Caco-2 (cell line): Measurements from ENCODE around the gene ENPP7. TPM values are rescaled to one million over a fixed set of nuclear protein-coding genes. Genes with fewer than 3 reads are reported as not detected.

Experiments used
- BruUV-seq: library from RNA; stranded (reverse); fragments of 400-500 nt; replicated peaks from 2 replicates; lab custom pipeline; 2021; lab: Mats Ljungman, UMichigan
- CTCF ChIA-PET: fragments of 300-600 bp; sonication (Branson Sonifier 250); formaldehyde crosslinking; loops from one replicate; lab custom pipeline; 2022; ENCODE audit warnings: antibody characterized with exemption; lab: Charles Lee
- POLR2A ChIA-PET: fragments of 300-600 bp; sonication (Branson Sonifier 250); formaldehyde crosslinking; loops from one replicate; lab custom pipeline; 2022; ENCODE audit warnings: antibody characterized with exemption; lab: Charles Lee
- DNase-seq, 2 experiments: peaks; one replicate each; pipeline versions ENCODE4 v3.0.0 to v3.0.0-alpha.2; 2020 to 2022
- H3K27me3 ChIP-seq: replicated peaks from 2 replicates; pipeline ENCODE4 v1.6.0; 2011; ENCODE audit warnings: low read length; ENCODE audit not compliant: control insufficient read depth, insufficient read depth
- H3K36me3 ChIP-seq: 2 replicates; pipeline ENCODE4 v1.5.1; 2011; ENCODE audit warnings: low read length; ENCODE audit not compliant: control insufficient read depth, insufficient read depth
- H3K4me1 ChIP-seq: fragments of 250-450 bp; sonication (Bioruptor Pico); 2 replicates; pipeline ENCODE4 v1.5.1; 2020; ENCODE audit warnings: mild to moderate bottlenecking
- H3K4me3 ChIP-seq: 2 replicates; pipeline ENCODE4 v1.5.1; 2011; ENCODE audit warnings: low read depth, mild to moderate bottlenecking, control low read depth, low read length
- H3K9me3 ChIP-seq: fragments of 250-450 bp; sonication (Bioruptor Pico); 2 replicates; pipeline ENCODE4 v1.5.1; 2020; ENCODE audit warnings: mild to moderate bottlenecking, moderate library complexity
- H3K27ac Mint-ChIP-seq: one replicate; pipeline ENCODE4 v1.8.0; 2022; ENCODE audit warnings: mixed read lengths; ENCODE audit not compliant: unreplicated experiment
- H3K27me3 Mint-ChIP-seq: one replicate; pipeline ENCODE4 v1.8.0; 2022; ENCODE audit warnings: mixed read lengths; ENCODE audit not compliant: insufficient read depth, unreplicated experiment
- H3K36me3 Mint-ChIP-seq: one replicate; pipeline ENCODE4 v1.8.0; 2022; ENCODE audit warnings: mild to moderate bottlenecking, mixed read lengths; ENCODE audit not compliant: insufficient read depth, unreplicated experiment
- H3K4me1 Mint-ChIP-seq: one replicate; pipeline ENCODE4 v1.8.0; 2022; ENCODE audit warnings: low read depth, mixed read lengths; ENCODE audit not compliant: unreplicated experiment
- H3K4me3 Mint-ChIP-seq: one replicate; pipeline ENCODE4 v1.8.0; 2022; ENCODE audit warnings: mild to moderate bottlenecking, moderate library complexity, mixed read lengths; ENCODE audit not compliant: unreplicated experiment
- H3K9me3 Mint-ChIP-seq: one replicate; pipeline ENCODE4 v1.8.0; 2022; ENCODE audit warnings: mixed read lengths; ENCODE audit not compliant: unreplicated experiment
- intact Hi-C: fragments of 100-400 bp; cut with micrococcal nuclease; formaldehyde crosslinking; loops from one replicate; pipeline ENCODE4 v1.10.0; 2022; ENCODE audit not compliant: unreplicated experiment
- total RNA-seq: library from RNA; stranded (reverse); gene quantifications from 2 replicates; pipeline ENCODE4 v1.2.3, GENCODE V29; 2022
- TF ChIP-seq, protein P1 (sequence below), 2 experiments: fragments of 200-600 bp in 1 of 2; IDR thresholded peaks; 1 replicate in 1 of 2; 2 replicates in 1 of 2; pipeline versions ENCODE4 v1.5.1 to v1.8.0; 2011 to 2022; ENCODE audit warnings: antibody characterized with exemption in 1 of 2, control low read depth in 1 of 2, inconsistent platforms in 1 of 2, low read depth in 1 of 2, low read length in 1 of 2, mild to moderate bottlenecking in 1 of 2, moderate library complexity in 1 of 2; ENCODE audit not compliant: insufficient read depth in 1 of 2, severe bottlenecking in 1 of 2, unreplicated experiment in 1 of 2

ENPP7 gene
- total RNA-seq, 1 experiment from 2014 or later, result 0.34 TPM

GRCh38 chr17:79781012-79781650 lies 50.4 kb downstream of the ENPP7 start:
- TF ChIP-seq, protein P1, sequence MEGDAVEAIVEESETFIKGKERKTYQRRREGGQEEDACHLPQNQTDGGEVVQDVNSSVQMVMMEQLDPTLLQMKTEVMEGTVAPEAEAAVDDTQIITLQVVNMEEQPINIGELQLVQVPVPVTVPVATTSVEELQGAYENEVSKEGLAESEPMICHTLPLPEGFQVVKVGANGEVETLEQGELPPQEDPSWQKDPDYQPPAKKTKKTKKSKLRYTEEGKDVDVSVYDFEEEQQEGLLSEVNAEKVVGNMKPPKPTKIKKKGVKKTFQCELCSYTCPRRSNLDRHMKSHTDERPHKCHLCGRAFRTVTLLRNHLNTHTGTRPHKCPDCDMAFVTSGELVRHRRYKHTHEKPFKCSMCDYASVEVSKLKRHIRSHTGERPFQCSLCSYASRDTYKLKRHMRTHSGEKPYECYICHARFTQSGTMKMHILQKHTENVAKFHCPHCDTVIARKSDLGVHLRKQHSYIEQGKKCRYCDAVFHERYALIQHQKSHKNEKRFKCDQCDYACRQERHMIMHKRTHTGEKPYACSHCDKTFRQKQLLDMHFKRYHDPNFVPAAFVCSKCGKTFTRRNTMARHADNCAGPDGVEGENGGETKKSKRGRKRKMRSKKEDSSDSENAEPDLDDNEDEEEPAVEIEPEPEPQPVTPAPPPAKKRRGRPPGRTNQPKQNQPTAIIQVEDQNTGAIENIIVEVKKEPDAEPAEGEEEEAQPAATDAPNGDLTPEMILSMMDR (IDR thresholded peaks at IDR 0.05; ENCODE audit: insufficient read depth in 1 of 2, low read depth in 1 of 2, low read length in 1 of 2, severe bottlenecking in 1 of 2, unreplicated experiment in 1 of 2), result no peak
- Histone ChIP-seq H3K4me1 (peaks cover 15% of the 10 kb centered on the region), H3K4me3 (no peak overlapping the region), H3K9me3 (no peaks in the 10 kb centered on the region), H3K27me3 (no peaks in the 10 kb centered on the region), H3K36me3 (0 out of 2 replicates have a peak, but pooled peaks cover 1% of the 10 kb centered on the region)
- Mint-ChIP-seq H3K27ac (no peak overlapping the region), H3K4me1 (peaks cover 15% of the 10 kb centered on the region), H3K4me3 (no peak overlapping the region), H3K27me3 (no peaks in the 10 kb centered on the region), H3K36me3 (peaks cover 56% of the 10 kb centered on the region), H3K9me3 (no peaks in the 10 kb centered on the region)
- ChIA-PET CTCF (no interaction called here), POLR2A (no interaction called here)
- no peak for DNase-seq
- intact Hi-C loops, result no loop called here
- BruUV-seq, result no TSS peak

GRCh38 chr17:79781736-79782575 lies 51.2 kb downstream of the ENPP7 start:
- CTCF ChIA-PET, result no interaction called here

GRCh38 chr17:79783891-79784290 lies 53.1 kb downstream of the ENPP7 start:
- CTCF ChIA-PET, result no interaction called here
- Mint-ChIP-seq H3K9me3 (no peaks in the 10 kb centered on the region), H3K36me3 (peaks cover 58% of the 10 kb centered on the region), H3K4me3 (no peak overlapping the region), H3K27ac (no peak overlapping the region), H3K27me3 (no peaks in the 10 kb centered on the region), H3K4me1 (peaks cover 7% of the 10 kb centered on the region)
- peaks cover 8% of the 10 kb centered on the region for H3K4me1 ChIP-seq
- TF ChIP-seq, protein P1 (IDR thresholded peaks at IDR 0.05; ENCODE audit: insufficient read depth in 1 of 2, low read depth in 1 of 2, low read length in 1 of 2, severe bottlenecking in 1 of 2, unreplicated experiment in 1 of 2), result no peak
- H3K4me3 ChIP-seq, result no peak overlapping the region
- 0 out of 2 replicates have a peak, but pooled peaks cover 1% of the 10 kb centered on the region for H3K36me3 ChIP-seq
- H3K27me3 ChIP-seq, result no peaks in the 10 kb centered on the region
- intact Hi-C loops, result no loop called here
- no peak for DNase-seq
- no TSS peak for BruUV-seq
- no peaks in the 10 kb centered on the region for H3K9me3 ChIP-seq
- POLR2A ChIA-PET, result interaction anchor here (1.6 kb wide), 1 partner anchor 13 kb away, joined by 16 read pairs; the partner anchor contains the start of gene CBX8

More at GRCh38 chr17:79781736-79782575, 51.2 kb downstream of the ENPP7 start:
- H3K27me3 Mint-ChIP-seq, result no peaks in the 10 kb centered on the region
- POLR2A ChIA-PET, result no interaction called here
- Histone ChIP-seq H3K4me1 (peaks cover 8% of the 10 kb centered on the region), H3K27me3 (no peaks in the 10 kb centered on the region), H3K36me3 (0 out of 2 replicates have a peak, but pooled peaks cover 1% of the 10 kb centered on the region), H3K4me3 (no peak overlapping the region), H3K9me3 (no peaks in the 10 kb centered on the region)
- intact Hi-C loops, result no loop called here
- H3K4me1 Mint-ChIP-seq, result peaks cover 7% of the 10 kb centered on the region
- no peaks in the 10 kb centered on the region for H3K9me3 Mint-ChIP-seq
- no peak for DNase-seq
- no TSS peak for BruUV-seq
- H3K27ac Mint-ChIP-seq, result no peak overlapping the region
- H3K4me3 Mint-ChIP-seq, result no peak overlapping the region
- TF ChIP-seq, protein P1 (IDR thresholded peaks at IDR 0.05; ENCODE audit: insufficient read depth in 1 of 2, low read depth in 1 of 2, low read length in 1 of 2, severe bottlenecking in 1 of 2, unreplicated experiment in 1 of 2), result no peak
- peaks cover 63% of the 10 kb centered on the region for H3K36me3 Mint-ChIP-seq
